ENCODE data around the gene TTLL10.
"Not testable (repeated sequence)": the region's sequence is repeated elsewhere in the genome, so short reads cannot be mapped to it uniquely, and the experiment has no call there.

TTLL10 gene

GRCh38 chr1:1183833-1184775, 10.4 kb downstream of the TTLL10 start:
- no peak overlapping the region for H3K4me3 ChIP-seq (ENCODE audit: low read depth, low read length)
- TF ChIP-seq CTCF (conservative IDR thresholded peaks at IDR 0.05; ENCODE audit: low read depth, low read length) = no peak
- no peak for DNase-seq (ENCODE audit: low read depth)

GRCh38 chr1:1185101-1185765, 11.6 kb downstream of the TTLL10 start:
- no peak overlapping the region for H3K4me3 ChIP-seq (ENCODE audit: low read depth, low read length)
- no peak for TF ChIP-seq CTCF (conservative IDR thresholded peaks at IDR 0.05; ENCODE audit: low read depth, low read length)
- no peak for DNase-seq (ENCODE audit: low read depth)

- DNase-seq (ENCODE audit: low read depth) = peak; percentile 18
- no peak overlapping the region for H3K4me3 ChIP-seq (ENCODE audit: low read depth, low read length)
- no peak for TF ChIP-seq CTCF (conservative IDR thresholded peaks at IDR 0.05; ENCODE audit: low read depth, low read length)
Measured at GRCh38 chr1:1187938-1188337, 14.3 kb downstream of the TTLL10 start.

GRCh38 chr1:1189111-1189510, 15.4 kb downstream of the TTLL10 start:
- no peak overlapping the region for H3K4me3 ChIP-seq (ENCODE audit: low read depth, low read length)
- DNase-seq (ENCODE audit: low read depth) = no peak
- TF ChIP-seq CTCF (conservative IDR thresholded peaks at IDR 0.05; ENCODE audit: low read depth, low read length) = no peak

- no peak overlapping the region for H3K4me3 ChIP-seq (ENCODE audit: low read depth, low read length)
- no peak for DNase-seq (ENCODE audit: low read depth)
- no peak for TF ChIP-seq CTCF (conservative IDR thresholded peaks at IDR 0.05; ENCODE audit: low read depth, low read length)
Measured at GRCh38 chr1:1191734-1192133, 18.1 kb downstream of the TTLL10 start.

GRCh38 chr1:1194723-1195122, 21.0 kb downstream of the TTLL10 start:
- TF ChIP-seq CTCF (conservative IDR thresholded peaks at IDR 0.05; ENCODE audit: low read depth, low read length) = no peak
- DNase-seq (ENCODE audit: low read depth) = peak; percentile 12
- H3K4me3 ChIP-seq (ENCODE audit: low read depth, low read length) = no peak overlapping the region

GRCh38 chr1:1195726-1196125, 22.0 kb downstream of the TTLL10 start:
- DNase-seq (ENCODE audit: low read depth); H3K4me3 ChIP-seq (ENCODE audit: low read depth, low read length): not testable (repeated sequence)

Data from choroid plexus epithelial cell (primary cell).